NCI-H1092 (cell line): ENCODE data around the gene SLITRK6.
"Not testable (repeated sequence)": the region's sequence is repeated elsewhere in the genome, so short reads cannot be mapped to it uniquely, and the experiment has no call there.

Experiments used
- DNase-seq: peaks from one replicate; lab custom pipeline; 2025; lab: John Stamatoyannopoulos, UW

The SLITRK6 gene, protein sequence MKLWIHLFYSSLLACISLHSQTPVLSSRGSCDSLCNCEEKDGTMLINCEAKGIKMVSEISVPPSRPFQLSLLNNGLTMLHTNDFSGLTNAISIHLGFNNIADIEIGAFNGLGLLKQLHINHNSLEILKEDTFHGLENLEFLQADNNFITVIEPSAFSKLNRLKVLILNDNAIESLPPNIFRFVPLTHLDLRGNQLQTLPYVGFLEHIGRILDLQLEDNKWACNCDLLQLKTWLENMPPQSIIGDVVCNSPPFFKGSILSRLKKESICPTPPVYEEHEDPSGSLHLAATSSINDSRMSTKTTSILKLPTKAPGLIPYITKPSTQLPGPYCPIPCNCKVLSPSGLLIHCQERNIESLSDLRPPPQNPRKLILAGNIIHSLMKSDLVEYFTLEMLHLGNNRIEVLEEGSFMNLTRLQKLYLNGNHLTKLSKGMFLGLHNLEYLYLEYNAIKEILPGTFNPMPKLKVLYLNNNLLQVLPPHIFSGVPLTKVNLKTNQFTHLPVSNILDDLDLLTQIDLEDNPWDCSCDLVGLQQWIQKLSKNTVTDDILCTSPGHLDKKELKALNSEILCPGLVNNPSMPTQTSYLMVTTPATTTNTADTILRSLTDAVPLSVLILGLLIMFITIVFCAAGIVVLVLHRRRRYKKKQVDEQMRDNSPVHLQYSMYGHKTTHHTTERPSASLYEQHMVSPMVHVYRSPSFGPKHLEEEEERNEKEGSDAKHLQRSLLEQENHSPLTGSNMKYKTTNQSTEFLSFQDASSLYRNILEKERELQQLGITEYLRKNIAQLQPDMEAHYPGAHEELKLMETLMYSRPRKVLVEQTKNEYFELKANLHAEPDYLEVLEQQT

GRCh38 chr13:85799097-85799582, at the start of gene SLITRK6:
SLITRK6 (minus strand) TSS chr13:85799419; CDS start chr13:85796508, 2,911 bp downstream.
- peak; percentile 67 for DNase-seq

DNA sequence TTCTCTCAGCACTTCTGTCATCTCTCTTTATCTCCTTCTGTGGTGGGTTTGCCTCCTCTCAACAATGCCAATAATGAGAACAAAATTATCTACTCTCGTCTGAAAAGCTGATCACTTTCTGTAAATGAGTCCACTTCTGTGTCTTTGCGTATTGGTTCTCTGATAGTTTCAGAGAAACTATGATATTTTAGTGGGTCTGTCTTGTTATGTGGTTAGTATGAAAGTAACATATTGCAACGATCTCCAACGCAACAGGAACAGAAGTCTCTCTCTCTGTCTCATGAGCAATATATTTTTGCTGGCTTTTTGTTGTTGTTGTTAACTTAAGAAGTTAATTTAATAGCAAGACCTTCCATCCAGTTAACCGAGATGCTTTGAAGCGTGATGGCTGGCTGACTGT, 47.8 kb upstream of the SLITRK6 start:
- DNase-seq, result no peak

- no peak for DNase-seq
Measured at GRCh38 chr13:85841427-85841826, 42.2 kb upstream of the SLITRK6 start.

GRCh38 chr13:85833921-85834320, 34.7 kb upstream of the SLITRK6 start:
- DNase-seq, result no peak

- peak; percentile 16 for DNase-seq
Measured at GRCh38 chr13:85828094-85828684, 29.0 kb upstream of the SLITRK6 start.

DNA sequence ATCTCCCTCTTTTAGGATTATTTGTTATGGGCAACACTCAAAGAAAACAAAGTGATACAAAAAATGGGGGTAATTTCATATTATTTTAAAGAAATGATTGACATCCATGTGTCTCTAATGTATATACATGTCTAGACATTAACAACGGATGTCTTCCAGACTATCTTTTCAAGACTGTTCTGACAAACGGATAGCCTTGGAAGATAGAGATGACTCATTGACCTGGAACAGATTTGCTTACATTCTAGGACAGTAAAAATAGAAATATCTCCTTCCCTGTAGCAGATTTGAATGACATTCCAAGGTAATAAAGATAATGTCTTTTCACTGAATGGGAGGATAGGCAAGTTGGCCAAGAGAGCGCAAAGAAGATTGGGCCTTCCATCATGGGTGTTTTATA, 26.2 kb upstream of the SLITRK6 start:
- DNase-seq, result no peak

- no peak for DNase-seq
Measured at GRCh38 chr13:85823832-85824231, 24.6 kb upstream of the SLITRK6 start.

GRCh38 chr13:85819513-85819912, 20.3 kb upstream of the SLITRK6 start:
- DNase-seq, result no peak

DNA sequence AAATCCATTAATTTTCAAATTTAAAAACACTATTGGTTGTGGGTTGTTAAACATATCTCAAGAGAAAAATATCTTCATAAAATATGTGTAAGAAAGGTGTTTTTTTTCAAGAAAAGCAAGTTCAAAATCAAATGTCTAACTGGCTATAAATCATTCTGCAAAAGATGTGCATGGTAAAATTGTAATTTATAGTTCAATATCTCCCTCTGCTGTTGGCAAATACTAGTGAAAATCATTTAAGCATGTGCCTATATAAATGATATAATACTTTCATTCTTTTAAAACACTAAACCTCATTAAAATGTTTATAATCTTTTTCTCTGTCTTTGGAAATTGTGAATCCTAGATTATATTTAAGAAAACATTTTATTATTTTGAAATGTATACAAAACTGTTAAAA, 17.2 kb upstream of the SLITRK6 start:
- no peak for DNase-seq

GRCh38 chr13:85812282-85812681, 13.1 kb upstream of the SLITRK6 start:
- no peak for DNase-seq

DNA sequence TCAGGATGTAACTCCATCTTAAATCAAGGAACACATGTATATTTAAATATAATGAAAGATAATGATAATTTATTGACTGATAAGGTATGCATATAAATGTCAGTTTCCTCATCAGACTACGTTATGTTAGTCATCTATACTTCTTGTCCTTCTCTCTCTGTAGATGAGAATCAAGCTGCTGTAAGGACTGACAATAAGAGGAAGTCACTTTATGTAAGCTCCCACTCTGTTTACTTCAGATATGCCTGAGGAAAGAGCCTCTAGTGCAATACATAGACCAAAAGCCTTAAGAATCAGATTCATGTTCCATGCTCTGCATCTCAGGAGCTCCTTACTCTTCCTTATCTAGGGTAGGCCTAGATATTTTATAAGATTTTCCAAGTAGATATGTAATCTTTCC, 9.6 kb upstream of the SLITRK6 start:
- no peak for DNase-seq

- peak; percentile 74 for DNase-seq
Measured at GRCh38 chr13:85806553-85807175, 7.4 kb upstream of the SLITRK6 start.

DNA sequence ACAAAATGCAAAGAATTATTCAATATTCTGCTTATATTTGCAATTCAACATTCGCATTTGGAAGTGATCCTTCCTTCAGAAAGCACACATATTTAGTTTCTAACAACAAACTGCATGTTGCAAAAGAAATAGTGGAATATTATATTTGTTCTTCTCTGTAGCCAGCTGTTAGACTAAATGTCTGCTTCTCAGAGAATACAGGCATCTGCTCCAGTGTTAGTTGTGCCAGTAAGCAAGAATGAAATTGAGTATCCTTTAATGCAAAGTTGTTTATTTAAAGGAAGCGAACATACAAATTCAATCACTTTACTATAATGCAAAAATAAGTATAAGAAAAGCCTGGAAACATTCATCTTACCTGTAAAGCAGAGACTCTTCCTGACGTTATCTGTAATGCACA, 663 bp downstream of the SLITRK6 start:
- DNase-seq, result no peak

DNA sequence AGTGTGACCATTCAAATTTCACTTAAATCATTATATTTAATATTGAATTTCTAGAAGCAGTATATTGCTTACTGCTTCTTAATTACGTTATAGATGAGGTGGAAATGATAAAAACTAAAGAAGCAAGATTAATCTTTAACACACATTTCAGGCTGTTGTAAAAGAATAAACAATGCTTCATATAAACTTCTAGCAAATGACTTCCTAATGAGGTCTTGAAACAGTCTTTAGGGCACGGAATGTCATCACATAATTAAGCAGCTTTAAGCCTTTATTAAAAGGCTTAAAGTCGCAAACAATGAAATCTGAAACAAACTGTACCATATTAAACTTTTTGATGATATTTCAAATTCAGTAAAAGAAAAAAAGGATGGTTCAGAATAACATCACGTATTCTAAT, 1.9 kb downstream of the SLITRK6 start:
- no peak for DNase-seq

- no peak for DNase-seq
Measured at GRCh38 chr13:85785205-85785604, 14.0 kb downstream of the SLITRK6 start.

DNA sequence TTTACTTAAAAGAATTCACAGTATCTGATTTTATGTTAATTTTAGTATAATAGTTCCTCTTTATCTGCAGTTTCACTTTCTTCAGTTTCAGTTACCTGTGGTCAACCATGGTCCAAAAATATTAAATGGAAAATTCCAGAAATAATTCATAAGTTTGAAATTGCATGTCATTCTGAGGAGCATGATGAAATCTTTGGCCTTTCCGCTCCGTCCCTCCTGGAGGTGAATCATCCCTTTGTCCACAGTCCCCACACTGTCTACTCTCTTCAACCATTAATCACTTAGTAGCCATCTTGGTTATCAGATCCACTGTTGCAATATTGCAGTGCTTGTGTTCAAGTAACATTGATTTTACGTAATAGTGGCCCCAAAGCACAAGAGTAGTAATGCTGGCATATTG, 26.9 kb downstream of the SLITRK6 start:
- DNase-seq, result no peak

DNA sequence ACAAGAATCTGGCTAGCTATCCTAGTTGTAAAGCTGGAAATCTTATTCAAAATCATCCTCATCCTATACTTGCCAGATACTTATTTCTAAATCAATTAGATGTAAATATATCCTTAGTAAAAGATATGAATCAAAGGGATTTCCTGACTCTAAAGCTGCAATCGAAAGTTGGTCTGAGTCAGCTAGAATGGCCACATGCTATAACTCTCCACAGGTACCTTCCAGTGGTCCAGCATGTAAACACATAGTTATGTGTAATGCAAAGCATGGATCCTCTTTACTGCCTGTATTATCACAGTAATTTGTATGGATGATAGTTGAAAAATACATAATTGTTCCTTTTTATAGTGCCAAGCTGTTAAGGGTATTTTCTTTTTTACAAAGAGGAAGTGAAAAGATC, 27.4 kb downstream of the SLITRK6 start:
- DNase-seq, result no peak

GRCh38 chr13:85768946-85769345, 30.3 kb downstream of the SLITRK6 start:
- no peak for DNase-seq

GRCh38 chr13:85755123-85755522, 44.1 kb downstream of the SLITRK6 start:
- DNase-seq, result no peak

DNA sequence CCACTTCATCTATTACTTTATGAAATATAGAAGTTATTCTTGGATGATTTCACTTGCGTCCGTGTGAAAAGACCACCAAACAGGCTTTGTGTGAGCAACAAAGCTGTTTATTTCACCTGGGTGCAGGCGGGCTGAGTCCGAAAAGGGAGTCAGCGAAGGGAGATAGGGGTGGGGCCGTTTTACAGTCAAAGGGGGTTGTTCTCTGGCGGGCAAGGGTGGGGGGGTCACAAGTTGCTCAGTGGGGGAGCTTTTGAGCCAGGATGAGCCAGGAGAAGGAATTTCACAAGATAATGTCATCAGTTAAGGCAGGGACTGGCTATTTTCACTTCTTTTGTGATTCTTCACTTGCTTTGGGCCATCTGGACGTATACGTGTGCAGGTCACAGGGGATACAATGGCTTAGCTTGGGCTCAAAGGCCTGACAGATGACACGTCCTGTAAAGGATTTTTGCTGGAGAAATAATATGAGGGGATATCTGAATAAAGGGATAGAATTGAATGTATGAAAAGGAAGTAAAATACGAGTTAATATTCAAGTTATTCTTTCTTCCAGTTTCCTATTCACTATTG, 55.9 kb downstream of the SLITRK6 start:
- DNase-seq, result not testable (repeated sequence)
